Activated gamma-delta T cell treated with Interleukin-2 at 50 U/mL for 16 hours (primary cell): Measurements from ENCODE around the gene COL15A1.

ENCODE experiments used
- DNase-seq: peaks from one replicate; pipeline ENCODE4 v3.0.0-alpha.2; 2020

Gene COL15A1

DNA sequence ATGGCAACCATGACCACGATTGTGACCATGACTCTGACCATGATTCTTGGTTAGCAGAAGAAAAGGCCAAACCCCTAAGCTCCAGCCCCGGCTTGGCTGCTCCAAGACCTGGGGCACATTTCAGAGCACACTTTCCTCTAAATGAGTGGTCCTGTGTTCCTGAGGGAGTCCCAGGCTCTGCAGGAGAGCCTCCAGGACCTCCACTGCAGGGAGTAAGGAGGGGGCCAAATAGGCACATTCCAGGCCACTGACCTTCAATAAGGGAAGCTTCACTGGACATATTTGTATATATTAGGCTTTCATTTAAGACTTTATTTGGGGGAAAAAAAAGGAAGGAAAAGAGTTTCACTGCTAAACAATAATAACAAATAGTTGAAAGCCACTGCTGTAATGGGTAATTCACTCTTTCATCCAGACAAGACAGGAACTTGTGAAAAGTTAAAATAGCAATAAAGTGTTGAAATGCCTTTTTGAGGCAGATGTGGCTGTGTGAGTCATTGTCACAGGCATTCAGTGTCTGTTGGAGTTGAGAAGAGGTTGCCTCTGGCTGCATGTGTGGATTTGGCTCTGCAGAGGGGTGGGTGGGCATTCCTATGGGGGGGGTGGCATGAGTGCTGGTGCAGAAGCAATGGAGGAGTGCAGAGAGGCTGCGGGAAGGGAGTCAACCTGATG is 97.3 kb downstream of the COL15A1 start:
- DNase-seq, result no peak

DNA sequence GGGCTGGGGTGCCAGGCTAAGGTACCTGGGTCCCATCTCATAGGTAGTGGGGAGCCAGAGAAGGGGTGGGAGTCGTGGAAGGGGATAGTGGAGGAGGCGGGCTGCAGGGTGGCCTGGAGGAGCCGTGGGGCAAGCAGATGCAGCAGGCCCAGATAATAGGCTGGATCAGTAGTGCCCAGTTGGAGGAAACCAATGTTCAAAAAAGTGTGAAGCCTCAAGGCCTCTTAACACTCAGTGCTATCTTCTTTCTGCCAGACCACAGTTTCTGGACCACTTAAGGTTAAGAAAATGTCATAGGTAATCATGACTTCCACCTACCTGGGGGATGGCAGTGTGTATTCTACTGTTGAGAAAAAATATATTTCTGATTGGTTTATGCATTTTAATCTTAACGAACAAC is 97.9 kb downstream of the COL15A1 start:
- DNase-seq, result no peak

DNA sequence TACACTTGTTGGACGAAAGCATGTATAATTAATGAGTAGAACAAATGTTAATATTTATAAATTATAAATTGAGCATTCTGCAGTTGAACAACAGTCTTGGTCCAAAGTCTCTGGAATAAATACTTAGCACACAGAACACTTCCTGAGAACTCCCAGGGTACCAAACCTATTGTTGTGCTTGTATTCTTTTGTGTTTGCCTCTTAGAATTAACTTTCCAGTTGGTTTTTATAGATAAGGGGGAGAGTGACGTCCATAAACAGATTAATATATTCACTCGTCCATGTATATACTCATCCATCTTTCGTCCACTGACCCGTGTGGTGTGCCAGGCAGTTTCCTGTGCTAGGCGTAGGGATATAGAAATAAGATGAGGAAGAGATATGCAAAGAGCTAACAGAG is 98.9 kb downstream of the COL15A1 start:
- no peak for DNase-seq

DNA sequence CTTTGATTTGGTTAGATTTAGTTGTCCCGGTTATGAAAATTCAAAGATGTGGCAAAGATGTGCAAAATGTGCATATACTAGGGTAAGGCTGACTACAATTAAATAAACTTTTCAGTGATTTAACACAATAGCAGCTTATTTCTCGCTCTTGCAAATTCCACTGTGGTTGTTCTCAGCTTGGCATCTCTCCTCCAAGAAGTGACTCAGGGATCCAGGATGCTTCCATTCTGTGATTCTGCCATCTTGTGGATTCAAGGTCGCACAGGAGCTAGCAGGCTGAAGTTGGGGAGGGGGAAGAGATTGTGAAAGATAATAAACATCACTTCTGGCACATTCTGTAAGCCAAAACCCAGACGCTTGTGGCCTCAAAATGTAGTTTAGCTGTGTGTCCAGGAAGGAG is 101.1 kb downstream of the COL15A1 start:
- DNase-seq, result no peak

DNA sequence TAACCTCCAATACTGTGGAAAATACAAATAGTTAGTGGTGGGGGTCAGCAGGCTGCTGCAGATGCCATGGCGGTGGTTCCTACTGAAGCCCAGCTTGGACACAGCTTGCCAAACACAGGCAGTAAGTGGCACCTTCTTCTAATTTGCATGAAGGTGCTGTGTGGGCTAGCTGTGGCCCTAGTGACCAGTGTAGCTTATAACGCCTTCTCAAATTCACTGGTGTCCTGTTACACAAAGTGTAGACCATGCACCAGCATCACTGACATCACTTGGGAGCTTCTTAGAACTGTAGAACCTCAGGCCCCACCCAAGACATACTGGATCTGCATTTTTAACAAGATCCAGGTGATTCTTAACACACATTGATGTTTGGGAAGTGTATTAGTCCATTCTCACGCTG is 102.4 kb downstream of the COL15A1 start:
- no peak for DNase-seq

DNA sequence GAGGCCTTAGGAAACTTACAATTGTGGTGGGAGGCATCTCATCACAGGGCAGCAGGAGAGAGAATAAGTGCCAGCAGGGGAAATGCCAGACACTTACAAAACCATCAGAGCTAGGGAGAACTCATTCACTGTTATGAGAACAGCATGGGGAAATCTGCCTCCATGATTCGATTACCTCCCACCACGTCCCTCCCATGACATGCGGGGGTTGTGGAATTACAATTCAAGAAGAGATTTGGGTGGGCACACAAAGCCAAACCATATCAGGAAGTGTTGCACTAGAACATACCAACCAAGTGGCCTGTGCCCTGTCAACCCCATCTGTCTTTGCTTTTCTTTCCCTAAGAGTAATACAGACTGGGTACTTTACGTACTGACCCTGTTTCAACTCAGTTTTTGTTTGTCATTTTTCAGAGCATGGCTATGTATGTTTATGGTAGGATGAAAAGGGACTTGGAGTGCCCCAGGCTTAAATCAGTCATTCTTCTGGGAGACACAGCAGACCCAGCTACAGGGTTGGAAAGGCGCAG is 102.9 kb downstream of the COL15A1 start:
- DNase-seq, result no peak

DNA sequence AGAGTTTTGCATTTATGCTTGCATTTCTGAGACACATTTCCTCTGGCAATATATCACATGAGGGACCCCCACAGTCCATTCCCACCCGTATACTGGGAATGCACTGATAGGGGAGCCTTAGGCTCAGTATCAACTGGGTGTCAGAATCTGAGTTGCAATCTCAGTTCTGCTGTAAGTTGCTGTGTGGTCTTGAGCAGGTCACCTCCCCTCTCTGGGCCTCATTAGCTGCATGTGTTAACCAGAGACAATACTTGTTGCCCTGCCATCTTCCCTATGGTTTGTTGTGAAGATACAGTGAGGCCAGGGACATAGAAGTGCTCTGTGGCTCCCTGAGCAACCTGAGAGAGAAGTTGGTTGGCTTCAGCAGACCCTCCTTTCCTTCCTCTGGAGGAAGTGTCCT is 105.5 kb downstream of the COL15A1 start:
- no peak for DNase-seq

DNA sequence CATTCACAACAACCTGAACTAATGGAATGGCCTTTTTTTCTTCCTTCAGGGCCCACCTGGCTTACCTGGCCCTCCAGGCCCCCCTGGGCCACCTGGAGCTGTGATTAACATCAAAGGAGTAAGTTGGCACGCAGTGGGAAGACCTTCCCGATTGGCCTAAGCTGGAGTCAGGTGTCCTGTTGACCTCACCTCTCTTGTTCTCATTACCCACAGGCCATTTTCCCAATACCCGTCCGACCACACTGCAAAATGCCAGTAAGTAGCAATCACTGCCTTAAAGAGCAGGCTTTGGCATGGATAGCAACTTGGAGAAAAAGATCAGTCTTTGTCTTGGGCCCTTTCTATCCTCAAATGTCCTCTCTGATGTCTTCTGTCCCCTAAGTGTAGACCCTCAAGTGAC is 105.9 kb downstream of the COL15A1 start:
- DNase-seq, result no peak

DNA sequence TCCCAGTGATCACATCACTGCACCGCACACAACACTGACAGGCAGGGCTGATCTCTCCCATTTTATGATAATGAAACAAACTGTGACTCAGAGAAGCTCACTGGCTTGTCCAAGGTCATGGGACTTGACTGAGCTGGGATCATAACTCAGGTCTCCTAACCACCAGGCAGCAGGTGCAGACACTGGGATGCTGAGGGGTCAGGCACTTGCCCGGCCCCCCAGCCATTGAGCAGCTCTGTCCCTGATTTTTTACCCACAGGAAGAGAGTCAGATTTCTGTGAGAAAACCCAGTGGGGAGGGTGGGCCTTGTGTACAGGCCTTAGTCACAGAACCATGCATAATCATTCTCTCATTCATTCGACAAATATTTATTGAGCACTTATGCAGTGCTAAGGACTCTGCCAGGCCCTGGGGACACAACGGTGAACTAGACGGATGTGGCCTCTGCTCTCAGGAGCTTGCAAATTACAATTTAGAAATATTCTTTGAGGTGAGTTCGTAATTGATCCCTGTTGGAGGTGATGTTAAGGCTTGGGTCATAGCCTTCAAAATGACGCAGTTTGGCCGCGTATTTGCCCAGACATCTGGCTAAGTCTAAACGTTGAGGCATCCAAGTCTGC is 106.7 kb downstream of the COL15A1 start:
- DNase-seq, result no peak

DNA sequence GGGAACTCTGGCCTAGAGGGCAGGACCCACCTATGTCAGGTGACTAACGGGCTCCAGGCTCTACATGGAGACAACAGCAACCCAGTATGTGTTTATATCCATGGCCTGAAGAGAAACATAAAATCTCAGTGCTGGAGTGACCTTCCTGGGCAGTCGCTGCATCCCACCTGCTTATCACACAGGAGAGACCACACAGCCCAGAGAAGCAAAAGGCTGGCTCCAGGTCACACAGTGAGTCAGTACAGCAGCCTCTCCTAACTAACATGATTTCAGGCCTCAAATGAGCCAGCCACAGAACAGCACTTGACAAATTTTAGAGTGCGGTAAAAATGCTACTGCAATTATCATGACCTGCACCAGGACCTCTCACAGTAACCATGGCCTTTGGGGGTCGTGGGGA is 107.2 kb downstream of the COL15A1 start:
- no peak for DNase-seq

DNA sequence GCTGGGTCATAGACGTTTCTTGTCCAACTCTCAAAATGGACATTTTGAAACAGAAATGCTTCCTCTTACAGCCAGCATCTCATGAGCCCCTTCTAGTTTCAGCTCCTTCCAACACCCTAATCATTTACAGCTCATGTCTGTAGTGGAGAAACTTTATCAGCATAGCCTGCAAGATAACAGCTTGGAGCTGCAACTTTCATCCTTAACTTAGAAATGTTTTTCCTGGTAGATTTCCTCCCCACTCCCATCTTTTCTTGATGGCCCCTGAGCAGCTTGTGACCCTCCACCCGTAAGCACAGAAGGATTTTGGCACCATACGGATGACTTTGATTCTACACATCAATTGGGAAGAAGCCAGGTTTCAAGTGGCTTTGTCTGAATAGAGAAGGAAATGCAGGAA is 107.7 kb downstream of the COL15A1 start:
- no peak for DNase-seq

DNA sequence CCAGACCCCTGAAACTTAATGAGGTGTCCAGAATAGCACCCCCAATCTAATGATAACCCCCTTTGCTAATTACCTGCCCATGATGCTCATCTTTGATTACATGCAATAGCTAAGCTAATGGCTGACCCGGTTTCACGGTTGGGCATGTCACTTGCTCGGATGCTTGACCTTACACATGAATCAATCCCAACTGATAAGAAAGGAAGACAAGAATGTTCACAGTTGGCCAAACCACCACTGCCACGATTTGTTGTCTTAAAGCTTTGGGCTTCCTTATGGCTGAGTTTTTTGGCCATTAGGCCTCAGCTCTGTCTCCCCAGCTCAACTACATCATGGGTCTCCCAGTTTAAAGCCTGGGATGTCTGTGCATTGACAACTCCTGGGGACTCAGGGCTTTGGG is 108.1 kb downstream of the COL15A1 start:
- DNase-seq, result no peak

DNA sequence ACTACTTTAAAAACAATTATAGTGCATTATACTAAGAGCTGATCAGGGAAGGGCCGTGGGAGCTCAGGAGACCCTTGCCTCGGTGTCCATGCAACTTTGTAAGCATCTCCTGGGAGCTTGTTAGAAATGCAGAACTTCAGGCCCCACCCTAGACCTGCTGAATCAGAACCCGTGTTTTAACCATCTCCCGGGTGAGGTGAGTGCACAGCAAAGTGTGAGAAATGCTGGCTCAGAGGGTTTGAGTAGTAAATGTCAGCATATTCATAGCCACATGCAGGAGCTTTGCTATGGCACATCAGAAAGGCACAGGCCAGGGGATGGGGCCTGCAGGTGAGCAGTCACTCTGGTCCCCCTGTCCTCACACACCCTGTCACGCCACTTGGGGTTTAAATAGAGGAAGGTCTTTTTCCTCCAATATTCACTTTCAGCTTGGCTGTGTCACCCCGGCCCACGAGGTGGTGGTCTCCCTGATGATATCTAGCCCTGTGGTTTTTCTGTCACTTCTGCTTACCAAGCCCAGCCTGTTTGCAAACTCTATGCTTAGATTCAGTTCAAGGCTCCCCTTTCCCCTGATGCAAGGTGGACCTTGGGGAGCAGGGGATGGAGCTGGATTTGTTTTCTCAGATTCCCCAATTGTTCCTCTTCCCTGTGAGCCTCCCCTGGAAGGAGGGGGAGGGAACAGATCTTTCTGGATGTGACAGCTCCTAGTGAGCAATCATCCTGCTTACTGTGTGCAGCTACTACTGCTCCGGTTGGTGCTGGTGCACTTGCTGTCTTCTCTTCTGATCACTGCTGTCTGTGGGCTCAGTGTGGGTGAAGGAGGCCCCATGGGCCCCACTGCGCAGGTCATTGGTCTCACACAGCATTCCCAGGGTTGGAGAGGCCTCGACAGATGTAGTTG is 109.4 kb downstream of the COL15A1 start:
- no peak for DNase-seq

DNA sequence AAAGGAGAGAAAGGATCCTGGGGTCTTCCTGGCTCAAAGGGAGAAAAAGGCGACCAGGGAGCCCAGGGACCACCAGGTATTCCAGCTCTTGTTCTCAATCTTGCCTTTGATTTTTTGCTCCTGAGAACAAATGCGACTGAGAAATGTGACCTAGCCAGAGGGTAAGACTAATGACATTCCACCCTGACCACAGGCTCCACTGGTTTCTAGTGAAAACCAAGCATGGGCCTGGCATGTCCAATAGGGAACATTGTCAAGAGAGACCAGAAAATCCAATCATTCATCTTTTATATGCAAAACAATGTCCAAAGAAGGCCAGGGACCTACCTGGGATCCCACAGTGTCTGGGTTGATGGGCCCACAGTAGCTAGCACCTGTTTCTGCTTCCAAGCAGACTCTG is 110.9 kb downstream of the COL15A1 start:
- no peak for DNase-seq

DNA sequence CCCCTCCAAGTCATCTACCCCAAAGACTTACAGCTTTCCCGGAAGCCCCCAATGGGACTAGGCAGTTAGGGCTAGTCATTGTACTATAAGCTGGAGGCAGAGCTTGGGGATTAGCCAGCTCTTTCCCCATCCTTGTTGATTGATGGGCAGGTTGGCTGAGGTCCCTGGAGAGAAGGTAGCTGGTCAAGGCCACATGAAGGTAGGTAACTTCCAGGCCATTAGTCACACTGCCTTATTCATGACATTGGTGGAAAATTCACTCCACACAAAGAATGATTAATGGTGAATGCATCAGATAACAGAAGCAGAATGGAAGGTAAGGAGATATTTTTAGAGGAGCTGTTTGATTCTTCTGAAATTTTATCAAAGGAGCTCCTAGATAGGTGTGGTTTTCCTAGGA is 111.7 kb downstream of the COL15A1 start:
- DNase-seq, result no peak

DNA sequence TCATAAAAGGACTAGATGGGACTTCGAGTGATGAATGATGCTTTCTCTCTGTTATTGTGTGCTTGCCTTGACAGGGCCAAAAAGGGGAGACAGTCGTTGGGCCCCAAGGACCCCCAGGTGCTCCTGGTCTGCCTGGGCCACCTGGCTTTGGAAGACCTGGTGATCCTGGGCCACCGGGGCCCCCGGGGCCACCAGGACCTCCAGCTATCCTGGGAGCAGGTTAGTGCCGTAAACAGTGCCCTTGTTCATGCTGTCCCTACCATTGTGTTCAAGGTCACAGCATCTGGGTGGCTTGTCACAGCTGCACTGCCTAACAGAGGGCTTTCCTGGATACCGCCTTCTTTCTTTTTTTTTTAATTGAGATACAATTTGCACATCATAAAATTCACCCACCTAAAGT is 112.5 kb downstream of the COL15A1 start:
- DNase-seq, result no peak

DNA sequence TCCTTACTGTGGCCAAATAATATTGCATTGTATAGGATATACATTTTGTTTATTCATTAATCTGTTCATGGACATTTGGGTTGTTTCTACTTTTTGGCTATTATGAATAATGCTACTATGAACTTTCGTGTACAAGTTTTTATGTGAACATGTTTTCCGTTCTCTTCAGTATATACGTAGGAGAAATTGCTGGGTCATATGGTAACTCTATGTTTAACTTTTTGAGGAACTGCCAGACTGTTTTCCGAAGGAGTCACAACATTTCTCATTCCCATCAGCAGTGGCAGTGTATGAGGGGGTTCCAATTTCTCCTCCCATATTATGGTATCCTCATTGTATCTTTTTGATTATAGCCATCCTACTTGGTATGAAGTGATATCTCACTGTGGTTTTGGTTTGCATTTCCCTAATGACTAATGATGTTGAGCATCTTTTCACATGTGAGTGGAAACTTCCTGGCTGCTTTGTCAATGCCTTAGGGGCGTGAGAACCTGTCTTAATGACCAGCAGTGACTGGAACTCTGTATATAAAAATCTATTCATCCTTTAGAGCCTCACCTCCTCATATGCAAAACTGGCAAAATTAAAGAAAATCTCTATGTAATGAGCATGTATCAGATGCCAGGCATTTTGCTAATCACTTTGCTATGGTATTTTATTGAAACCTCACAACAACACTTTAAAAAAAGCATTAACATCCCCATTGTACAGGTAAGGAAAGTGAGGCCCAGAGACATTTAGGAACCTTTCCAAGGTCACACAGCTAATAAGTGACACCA is 113.4 kb downstream of the COL15A1 start:
- DNase-seq, result no peak

DNA sequence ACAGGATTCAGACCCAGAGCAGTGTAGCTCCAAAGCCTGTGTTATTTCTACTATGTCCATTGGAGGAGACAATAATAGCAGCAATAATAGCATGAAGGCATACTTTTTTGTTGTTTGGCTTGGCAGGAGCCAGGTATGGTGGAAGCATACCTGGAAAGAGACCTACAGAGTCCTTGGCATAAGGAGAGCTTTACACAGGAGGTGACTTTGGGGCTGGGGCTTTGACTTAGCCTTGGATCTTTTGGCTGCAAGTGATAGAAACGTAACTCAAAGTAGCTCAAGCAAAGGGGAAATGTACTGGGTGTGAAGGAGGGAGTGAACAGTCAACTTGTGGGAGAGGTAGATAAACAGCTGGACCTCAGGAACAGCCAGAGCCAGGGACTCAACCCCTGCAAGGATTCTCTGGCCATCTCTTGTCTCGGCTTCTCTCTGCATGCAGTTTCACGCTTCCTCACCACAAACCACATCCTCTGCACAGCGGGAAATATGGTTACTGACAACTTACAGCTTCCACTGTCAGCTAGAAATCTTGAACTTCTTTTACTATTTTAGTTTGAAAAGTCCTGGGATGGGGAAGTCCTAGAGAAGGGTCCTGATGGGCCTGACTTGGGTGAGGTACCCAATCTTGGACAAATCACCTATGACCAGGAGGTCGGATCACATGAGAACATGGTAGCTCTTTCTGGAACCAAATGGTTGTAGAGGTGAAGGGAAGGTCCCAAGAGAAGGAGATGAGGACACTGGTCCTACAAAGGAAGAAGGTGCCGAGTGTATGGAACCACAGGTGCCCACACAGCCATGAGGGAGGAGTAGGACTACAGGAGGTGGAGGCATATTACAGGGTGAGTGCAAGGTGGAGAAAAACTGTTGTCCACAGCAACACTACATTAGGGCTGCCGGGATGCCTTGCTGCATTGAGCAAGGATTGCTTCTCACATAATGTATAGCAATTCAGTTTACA is 114.2 kb downstream of the COL15A1 start:
- peak; percentile 72 for DNase-seq

DNA sequence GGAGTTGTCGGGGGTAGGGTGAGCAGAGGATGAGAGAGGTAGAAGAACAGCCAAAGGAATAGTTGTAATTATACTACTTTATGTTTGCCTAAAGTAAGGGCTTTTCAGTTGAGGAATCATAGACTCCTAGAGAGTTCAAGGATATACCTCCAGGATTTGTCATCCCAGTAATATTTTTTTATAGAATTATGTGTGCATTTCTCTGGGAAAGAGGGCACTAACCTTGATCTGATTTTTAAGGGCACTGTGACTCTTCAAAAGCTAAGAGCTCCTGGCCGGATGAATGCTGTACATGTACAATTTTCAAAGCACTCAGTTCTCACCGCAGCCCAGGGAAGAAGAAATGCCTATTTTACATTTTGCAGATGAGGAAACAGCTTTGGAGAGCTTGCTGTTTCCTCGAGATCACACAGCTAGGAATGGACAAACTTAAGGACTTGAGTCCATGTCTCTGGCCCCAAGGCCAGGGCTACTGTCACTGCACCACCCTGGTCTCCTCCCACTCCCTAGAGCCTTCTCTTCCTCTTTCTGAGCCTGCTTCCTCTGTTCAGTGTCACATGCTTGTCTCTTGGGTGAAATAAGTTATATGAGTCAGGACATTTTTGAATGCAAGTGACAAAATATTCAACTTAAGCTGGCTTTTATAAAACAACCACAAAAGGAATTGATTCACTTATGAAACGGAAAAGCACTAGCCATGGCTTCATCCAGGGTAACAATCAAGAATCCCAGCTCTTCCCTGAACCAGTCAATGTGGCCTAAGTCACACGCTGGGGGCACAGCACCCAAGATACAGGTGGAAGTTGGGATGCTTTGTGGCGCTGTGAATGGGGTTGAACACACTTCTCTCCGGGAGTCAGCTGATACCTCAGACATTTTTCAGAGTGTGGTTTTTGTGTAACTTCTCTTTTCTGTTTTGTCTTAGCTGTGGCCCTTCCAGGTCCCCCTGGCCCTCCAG is 115.5 kb downstream of the COL15A1 start:
- no peak for DNase-seq

DNA sequence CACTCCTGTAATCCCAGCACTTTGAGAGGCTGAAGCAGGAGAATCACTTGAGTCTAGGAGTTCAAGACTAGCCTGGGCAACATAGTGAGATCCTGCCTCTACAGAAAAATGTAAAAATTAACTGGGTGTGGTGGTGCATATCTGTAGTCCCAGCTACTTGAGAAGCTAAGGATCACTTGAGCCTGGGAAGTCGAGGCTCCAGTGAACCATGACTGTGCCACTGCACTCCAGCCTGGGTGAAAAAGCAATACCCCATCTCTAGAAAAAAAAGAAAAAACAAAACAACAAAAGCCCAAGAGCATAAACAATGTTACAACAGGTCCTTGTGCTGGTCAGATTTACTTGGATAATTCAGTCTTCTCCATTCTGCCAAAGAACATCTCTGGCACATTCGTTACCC is 116.9 kb downstream of the COL15A1 start:
- DNase-seq, result no peak

DNA sequence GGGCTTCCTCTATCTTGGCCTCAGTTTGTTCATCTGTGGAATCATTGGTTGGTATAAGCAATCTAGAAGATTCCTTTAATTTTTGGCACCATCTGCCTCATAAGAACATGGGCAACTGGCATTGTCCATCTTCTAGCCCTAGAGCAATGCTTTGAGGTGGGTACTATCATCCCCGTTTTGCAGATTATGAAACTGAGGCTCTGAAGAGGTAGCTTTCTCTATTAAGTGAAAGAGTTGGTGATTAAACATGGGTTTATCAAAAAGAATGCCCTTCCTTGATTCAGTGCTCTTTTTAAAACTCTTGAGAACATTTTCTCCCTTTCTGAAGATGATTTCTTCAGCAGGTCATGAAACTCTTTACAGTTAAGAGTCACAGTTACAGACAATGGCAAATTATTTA is 118.8 kb downstream of the COL15A1 start:
- no peak for DNase-seq
